Inferior parietal cortex (tissue), 1 donor: Measurements from ENCODE around the gene MORN1.

Experiments used
- DNase-seq: peaks from one replicate; pipeline ENCODE4 v3.0.0-alpha.2; 2016; ENCODE audit errors: extremely low spot score

The MORN1 gene

GRCh38 chr1:2374252-2375155 lies 16.9 kb downstream of the MORN1 start:
- DNase-seq, result no peak

- no peak for DNase-seq
Observed at GRCh38 chr1:2373551-2374251, 17.7 kb downstream of the MORN1 start.

GRCh38 chr1:2372551-2373490 lies 18.5 kb downstream of the MORN1 start:
- no peak for DNase-seq

GRCh38 chr1:2368053-2368744 lies 23.2 kb downstream of the MORN1 start:
- no peak for DNase-seq

- no peak for DNase-seq
Observed at GRCh38 chr1:2363847-2364513, 27.4 kb downstream of the MORN1 start.

GRCh38 chr1:2360588-2361364 lies 30.6 kb downstream of the MORN1 start:
- no peak for DNase-seq

- DNase-seq, result no peak
Observed at GRCh38 chr1:2358651-2359640, 32.4 kb downstream of the MORN1 start.

GRCh38 chr1:2358072-2358471 lies 33.3 kb downstream of the MORN1 start:
- no peak for DNase-seq

- no peak for DNase-seq
Observed at GRCh38 chr1:2356911-2357845, 34.2 kb downstream of the MORN1 start.

- DNase-seq, result no peak
Observed at GRCh38 chr1:2356401-2356800, 35.0 kb downstream of the MORN1 start.

GRCh38 chr1:2355373-2356261 lies 35.7 kb downstream of the MORN1 start:
- no peak for DNase-seq

GRCh38 chr1:2354511-2355372 lies 36.6 kb downstream of the MORN1 start:
- DNase-seq, result no peak

GRCh38 chr1:2353551-2354438 lies 37.6 kb downstream of the MORN1 start:
- no peak for DNase-seq

- DNase-seq, result no peak
Observed at GRCh38 chr1:2352897-2353550, 38.3 kb downstream of the MORN1 start.
